CD4-positive, alpha-beta T cell treated with Interleukin-4 for 4 hours (primary cell): ENCODE results near the gene NRXN3.
"Not testable (repeated sequence)": the region's sequence is repeated elsewhere in the genome, so short reads cannot be mapped to it uniquely, and the experiment has no call there.

Source experiments
- DNase-seq: peaks from one replicate; pipeline ENCODE4 v3.0.0-alpha.2; 2020

NRXN3 gene

DNA sequence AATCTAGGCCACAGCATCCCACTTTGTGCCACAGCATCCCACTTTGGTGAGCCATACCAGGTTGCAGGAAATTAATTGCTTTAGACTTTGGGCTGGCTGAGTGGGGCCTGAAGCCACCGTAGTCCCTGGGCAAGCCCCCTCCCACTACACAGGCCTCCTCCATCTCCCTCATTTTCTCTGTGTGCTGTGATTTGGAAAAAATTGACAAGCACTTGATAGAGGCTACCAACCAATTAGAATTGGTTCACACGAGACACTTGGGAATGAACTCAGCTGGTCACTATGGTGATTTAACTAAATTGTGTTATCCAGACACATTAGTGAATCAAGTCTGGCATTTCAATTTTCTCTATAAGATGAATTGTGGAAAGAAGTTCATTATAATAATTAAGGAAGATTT, 1560.0 kb downstream of the NRXN3 start:
- no peak for DNase-seq

DNA sequence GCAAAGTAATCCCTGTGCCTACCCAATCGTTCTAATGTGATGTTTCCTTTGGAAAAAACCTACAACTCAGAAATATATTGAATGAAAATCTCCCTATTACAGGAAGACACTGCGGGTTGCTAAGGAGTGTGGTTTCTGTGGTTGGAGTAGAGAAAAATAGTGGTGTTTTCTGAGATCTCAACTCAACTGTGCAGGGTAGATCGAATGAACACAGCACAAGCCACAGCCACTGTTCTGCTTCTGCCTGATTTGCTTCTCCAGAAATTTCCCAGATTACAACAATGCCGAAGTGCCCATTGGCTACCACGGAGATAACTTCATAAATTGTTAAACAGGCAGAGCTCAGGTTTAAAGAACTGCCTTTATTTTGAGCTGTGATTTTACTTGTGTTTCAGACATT, 1560.8 kb downstream of the NRXN3 start:
- no peak for DNase-seq

DNA sequence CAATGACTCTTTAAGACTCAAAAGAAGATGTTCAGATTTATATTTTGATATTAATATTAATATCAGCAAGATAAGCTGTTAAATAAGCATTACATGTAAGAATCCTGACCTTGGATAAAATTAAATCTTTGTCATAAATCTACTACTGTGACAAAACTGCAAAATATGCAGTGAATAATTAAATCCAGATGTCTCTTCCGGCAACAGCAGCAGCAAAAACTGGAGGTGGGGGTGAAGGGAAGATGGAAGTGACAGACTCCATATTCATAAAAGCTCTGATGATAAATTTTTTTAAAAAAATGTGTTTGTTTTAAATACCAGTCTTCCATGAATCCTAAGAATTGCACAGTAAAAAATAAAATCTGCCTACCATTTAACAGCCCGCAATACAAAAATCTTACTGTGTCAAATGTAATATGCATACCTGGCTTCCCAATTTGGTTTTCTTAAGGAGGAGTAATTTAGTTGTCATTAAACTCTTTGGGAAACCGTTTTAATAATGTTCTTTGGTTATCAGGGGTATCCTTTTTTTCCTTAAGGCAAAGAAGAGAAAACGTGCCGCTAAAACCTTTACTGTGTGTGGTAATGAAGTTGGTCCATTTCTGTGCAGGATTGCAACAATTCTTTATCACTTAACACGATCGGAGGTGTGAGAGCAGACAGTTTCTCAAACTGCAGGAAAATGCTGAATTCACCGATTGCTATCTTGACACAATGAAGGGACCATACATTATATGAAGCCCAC, 1562.9 kb downstream of the NRXN3 start:
- no peak for DNase-seq

GRCh38 chr14:79734151-79734550, 1564.0 kb downstream of the NRXN3 start:
- DNase-seq, result no peak

- no peak for DNase-seq
These were observed 1564.5 kb downstream of the NRXN3 start for GRCh38 chr14:79734656-79735055.

DNA sequence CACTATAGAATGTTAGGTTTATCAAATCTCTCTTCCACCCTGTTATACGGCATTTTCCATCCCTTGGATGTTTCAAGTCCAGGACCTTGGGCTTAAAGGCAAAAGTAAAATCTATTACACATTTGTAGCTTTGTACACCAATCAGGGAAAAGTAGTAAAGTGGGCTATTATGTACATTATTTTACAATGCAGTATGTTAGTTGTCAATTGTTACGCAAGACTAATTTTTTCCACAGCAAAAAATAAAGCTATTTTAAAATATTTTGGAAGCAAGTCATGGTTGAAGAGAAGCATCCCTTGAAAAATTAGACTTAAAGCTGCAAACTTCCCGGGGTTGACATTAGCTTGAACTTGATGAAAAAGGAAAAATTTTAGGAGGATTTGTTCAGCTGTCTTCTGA, 1564.9 kb downstream of the NRXN3 start:
- DNase-seq, result no peak

DNA sequence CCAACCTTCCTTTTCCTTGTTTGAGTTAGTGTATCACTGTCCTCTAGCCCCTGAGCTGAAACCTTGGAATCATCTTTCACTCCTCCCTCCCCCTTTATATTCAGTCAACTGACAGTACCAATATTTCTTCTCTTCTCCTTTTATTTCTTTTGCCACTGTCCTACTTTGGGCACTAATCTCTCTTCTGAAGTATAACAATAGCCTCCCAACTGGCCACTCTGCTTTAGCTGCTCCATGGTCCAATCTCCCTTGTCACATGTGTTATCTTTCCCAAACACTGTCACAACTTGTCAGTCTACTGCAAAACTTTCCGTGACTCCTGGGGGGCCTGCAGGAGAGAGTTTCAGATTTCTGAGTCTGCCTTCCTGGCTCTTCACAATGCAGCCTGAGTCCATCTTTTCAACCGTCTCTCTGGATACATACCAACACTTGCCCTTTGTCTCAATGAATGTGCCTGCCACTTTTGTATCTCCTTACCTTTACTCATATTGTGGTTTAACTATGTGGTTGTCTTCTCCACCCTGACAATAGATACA, 1570.0 kb downstream of the NRXN3 start:
- no peak for DNase-seq

GRCh38 chr14:79742142-79742541, 1572.0 kb downstream of the NRXN3 start:
- DNase-seq, result no peak

GRCh38 chr14:79745046-79745445, 1574.9 kb downstream of the NRXN3 start:
- DNase-seq, result no peak

GRCh38 chr14:79749065-79749464, 1578.9 kb downstream of the NRXN3 start:
- no peak for DNase-seq

- no peak for DNase-seq
These were observed 1588.8 kb downstream of the NRXN3 start for GRCh38 chr14:79758985-79759384.

DNA sequence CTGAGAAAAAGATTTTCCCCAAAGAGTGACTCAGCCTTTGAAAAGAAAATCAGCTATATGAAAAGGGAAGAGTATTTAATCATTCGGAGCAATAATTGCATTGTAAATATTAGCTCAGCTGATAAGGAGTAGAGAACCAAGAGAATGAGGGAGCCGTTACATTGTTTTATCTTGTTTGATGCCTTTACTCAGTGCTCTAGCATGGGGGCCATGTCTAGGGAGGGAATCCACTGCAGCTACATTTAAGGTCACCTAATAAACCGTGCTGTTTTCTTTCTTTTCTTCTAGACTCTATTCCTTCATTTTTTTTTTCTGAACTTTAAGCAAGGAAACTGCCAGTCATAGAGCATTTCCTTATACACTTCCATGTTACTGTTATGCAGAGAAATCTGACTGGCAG, 1594.2 kb downstream of the NRXN3 start:
- DNase-seq, result no peak

DNA sequence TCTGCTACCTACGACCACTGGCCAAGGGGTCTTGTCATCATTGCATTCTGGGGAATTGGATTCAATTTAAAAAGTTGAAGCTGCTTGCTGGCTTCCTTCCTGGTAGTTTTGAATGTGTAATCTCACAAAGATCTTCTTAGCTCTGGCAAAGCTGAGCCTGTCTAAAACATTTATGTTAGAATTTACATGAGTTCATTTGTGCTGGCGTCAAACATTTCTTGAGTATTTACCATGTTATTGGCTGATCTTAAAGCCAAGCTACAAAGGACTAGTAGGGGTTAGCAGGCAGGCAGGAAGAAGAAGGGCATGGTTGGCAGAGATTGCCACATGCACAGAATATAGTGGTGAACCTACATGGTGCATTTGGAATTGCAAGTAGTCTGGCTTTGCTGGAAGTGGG, 1596.3 kb downstream of the NRXN3 start:
- DNase-seq, result no peak

DNA sequence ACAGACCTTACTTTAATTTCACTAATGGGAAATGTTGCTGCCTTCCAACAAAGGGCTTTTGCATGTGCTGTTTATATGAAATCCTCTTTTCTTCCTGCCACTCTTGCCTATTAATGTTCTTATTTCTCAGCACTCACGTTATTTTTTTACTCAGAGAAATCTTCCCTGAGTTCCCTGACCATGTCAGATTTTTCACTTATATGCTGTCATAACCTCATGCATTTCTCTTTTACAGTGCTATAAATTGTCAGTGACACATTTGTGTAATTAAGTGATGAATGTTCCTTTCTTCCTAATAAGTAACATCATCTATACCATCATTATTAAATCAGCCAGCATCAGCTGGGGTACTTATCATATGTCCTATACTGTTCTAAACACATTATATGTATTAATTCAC, 1597.1 kb downstream of the NRXN3 start:
- no peak for DNase-seq

GRCh38 chr14:79767721-79768120, 1597.5 kb downstream of the NRXN3 start:
- DNase-seq, result not testable (repeated sequence)

- DNase-seq, result no peak
These were observed 1611.7 kb downstream of the NRXN3 start for GRCh38 chr14:79781882-79782281.

DNA sequence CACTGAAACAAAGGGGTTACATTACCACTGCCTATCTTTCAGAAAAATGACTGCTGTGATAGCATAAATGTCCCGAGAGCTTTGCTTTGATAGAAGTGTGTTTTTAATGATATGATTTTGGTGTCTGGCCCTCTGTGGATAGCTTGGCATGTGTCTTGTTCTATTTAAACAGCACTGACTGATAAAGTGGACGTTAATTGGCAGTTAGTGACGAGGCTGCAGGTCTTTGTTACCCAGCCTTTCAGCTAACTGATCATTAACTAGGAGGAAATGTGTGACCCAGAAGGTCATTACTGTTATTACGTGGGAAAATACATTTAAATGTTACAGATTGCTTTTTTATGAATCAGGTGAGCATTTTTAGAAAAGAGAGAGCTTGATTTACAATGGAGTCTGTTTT, 1612.9 kb downstream of the NRXN3 start:
- DNase-seq, result no peak

- DNase-seq, result no peak
These were observed 1616.3 kb downstream of the NRXN3 start for GRCh38 chr14:79786522-79786921.

DNA sequence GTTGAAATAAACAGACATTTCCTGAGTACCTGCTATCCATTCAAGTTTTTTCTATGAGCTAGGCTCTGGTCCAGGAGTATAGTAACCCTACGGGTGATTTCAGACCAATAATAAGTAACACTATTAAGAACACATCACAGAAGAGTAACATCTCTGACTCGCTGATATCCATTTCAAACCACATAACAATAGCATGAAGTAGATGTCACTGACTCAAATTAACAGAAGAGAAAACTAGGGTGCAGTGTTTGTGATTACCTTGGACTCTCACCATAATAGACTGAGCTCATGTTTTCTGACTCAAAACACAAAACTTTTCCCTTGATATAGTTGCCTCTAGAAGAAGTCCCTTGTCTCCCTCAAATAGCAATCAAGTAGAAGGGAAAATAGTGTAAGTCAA, 1618.2 kb downstream of the NRXN3 start:
- DNase-seq, result no peak

DNA sequence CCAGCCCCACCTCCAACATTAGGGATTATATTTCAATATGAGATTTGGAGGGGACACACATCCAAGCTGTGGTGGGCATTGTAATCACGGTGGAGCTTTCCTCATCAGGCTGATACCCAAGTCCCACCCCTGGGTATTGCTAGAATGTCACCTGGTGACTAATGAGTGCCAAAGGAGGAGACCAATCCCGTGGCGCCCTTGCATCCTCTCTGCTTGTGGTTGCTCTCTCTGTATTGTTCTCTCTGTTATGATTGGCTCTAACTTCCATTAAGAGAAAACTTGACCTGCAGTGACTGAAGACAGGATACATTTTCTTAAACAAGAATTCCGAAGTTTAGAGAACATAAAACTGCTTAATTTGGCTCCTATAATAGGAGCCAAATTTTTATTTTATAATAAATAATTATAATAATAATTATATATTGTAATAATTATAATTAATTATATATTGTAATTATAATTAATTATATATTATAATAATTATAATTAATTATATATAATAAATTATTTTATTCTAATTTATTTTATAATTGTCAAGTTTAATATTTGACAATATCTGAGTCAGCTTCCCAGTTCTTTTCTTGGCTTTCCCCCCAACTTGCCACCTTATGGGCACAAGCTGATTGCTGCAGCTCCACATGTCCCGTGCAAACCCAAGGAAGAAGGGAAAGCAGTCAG, 1621.0 kb downstream of the NRXN3 start:
- DNase-seq, result no peak

DNA sequence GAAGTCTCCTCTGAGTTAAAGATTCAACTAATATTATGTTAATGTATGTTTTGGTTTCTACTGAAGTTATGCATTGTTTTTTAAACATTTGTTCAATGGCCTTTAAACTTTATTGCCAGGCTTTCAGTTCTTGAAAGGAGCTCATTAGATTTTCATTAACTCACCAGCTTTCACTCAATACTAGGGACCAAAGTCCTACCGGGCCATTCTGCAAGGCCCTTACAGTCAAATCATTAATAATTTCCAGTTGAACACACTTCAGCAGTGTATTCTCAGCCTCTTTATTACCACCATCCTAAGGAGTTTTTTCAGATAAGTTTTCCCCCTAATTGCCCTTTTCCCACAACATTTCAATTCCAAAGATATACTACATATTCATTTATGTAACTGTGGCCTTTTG, 1631.9 kb downstream of the NRXN3 start:
- DNase-seq, result no peak

- DNase-seq, result no peak
These were observed 1635.5 kb downstream of the NRXN3 start for GRCh38 chr14:79805636-79806035.

- DNase-seq, result no peak
These were observed 1639.9 kb downstream of the NRXN3 start for GRCh38 chr14:79809849-79810612.
